Testis (tissue), 2 donors: Measurements from ENCODE around the gene TMEM238.

Experiments
- CTCF ChIP-seq, 3 experiments: fragments of 450-650 bp in 2 of 3; fragments of 200-600 bp in 1 of 3; sonication (generic) in 1 of 3; IDR thresholded peaks; one replicate each; pipeline ENCODE4 v1.5.1; 2016 to 2019; ENCODE audit warnings: antibody characterized with exemption in 3 of 3, mild to moderate bottlenecking in 2 of 3, moderate library complexity in 1 of 3
- POLR2A ChIP-seq: fragments of 450-650 bp; IDR thresholded peaks from one replicate; pipeline ENCODE4 v1.6.1; 2017; ENCODE audit warnings: antibody characterized with exemption, mild to moderate bottlenecking, moderate library complexity

GRCh38 chr19:55407800-55408532 lies 23.9 kb upstream of the TMEM238 start:
- no peak for TF ChIP-seq POLR2A
- no peak for TF ChIP-seq CTCF (IDR thresholded peaks at IDR 0.05)
